B cell (primary cell): ENCODE results near the gene CTNS. TPM values are rescaled to one million over a fixed set of nuclear protein-coding genes. Genes with fewer than 3 reads are reported as not detected.

Source experiments
- ATAC-seq: fragments of 200-7000 bp; cut with Tn5 transposase; one replicate; pipeline ENCODE4 v1.10.0; 2021; ENCODE audit warnings: low read depth, mild to moderate bottlenecking, moderate number of reproducible peaks, moderate library complexity
- CTCF ChIA-PET: fragments of 350-600 bp; sonication (Branson Sonifier 250); formaldehyde crosslinking; loops from one replicate; lab custom pipeline; 2021; ENCODE audit warnings: antibody characterized with exemption, inconsistent platforms; lab: Charles Lee
- POLR2A ChIA-PET: fragments of 350-600 bp; sonication (Branson Sonifier 250); formaldehyde crosslinking; loops from one replicate; lab custom pipeline; 2021; ENCODE audit warnings: antibody characterized with exemption; lab: Charles Lee
- DNase-seq: peaks from one replicate; pipeline ENCODE4 v3.0.0; 2013
- H2AFZ ChIP-seq: 2 replicates; pipeline ENCODE4 v1.6.1; 2012; ENCODE audit warnings: mild to moderate bottlenecking, low read depth, low read length; ENCODE audit not compliant: insufficient read depth, poor library complexity, severe bottlenecking
- H3K27ac ChIP-seq, 2 donors: 1 replicate in 1 of 2; 2 replicates in 1 of 2; pipeline ENCODE4 v1.5.1; 2012 to 2013; ENCODE audit warnings: low read length in 2 of 2, mild to moderate bottlenecking in 2 of 2, moderate library complexity in 1 of 2
- H3K27me3 ChIP-seq, 4 experiments: fragments of 200-600 bp in 1 of 4; sonication (generic) in 1 of 4; replicated peaks in 1 of 4; 1 replicate in 2 of 4; 2 replicates in 2 of 4; pipeline versions ENCODE4 v1.6.1 to v1.7.0; 2013 to 2016; ENCODE audit warnings: low read length in 3 of 4, mild to moderate bottlenecking in 2 of 4, mixed read lengths in 1 of 4, moderate library complexity in 1 of 4; ENCODE audit not compliant: insufficient read depth in 4 of 4, control insufficient read depth in 3 of 4; ENCODE audit errors: control extremely low read depth in 1 of 4
- H3K36me3 ChIP-seq, 2 experiments: replicated peaks in 1 of 2; 1 replicate in 1 of 2; 2 replicates in 1 of 2; pipeline versions ENCODE4 v1.6.1 to v1.7.1; 2013; ENCODE audit warnings: low read length in 1 of 2; ENCODE audit not compliant: insufficient read depth in 2 of 2, control insufficient read depth in 1 of 2; ENCODE audit errors: control extremely low read depth in 1 of 2, extremely low read depth in 1 of 2
- H3K4me1 ChIP-seq, 2 donors: fragments of 200-600 bp in 1 of 2; sonication (generic) in 1 of 2; 1 replicate in 1 of 2; 2 replicates in 1 of 2; pipeline versions ENCODE4 v1.5.1 to v1.6.1; 2013 to 2017; ENCODE audit warnings: low read length in 2 of 2; ENCODE audit not compliant: control insufficient read depth in 2 of 2, insufficient read depth in 2 of 2
- H3K4me2 ChIP-seq: replicated peaks from 2 replicates; pipeline ENCODE3; 2012; ENCODE audit warnings: mild to moderate bottlenecking, low read depth, low read length; ENCODE audit not compliant: poor library complexity, severe bottlenecking
- H3K4me3 ChIP-seq, 5 experiments: fragments of 200-600 bp in 1 of 5; sonication (generic) in 1 of 5; 1 replicate in 3 of 5; 2 replicates in 2 of 5; pipeline versions ENCODE4 v1.5.1 to v1.7.0; 2011 to 2016; ENCODE audit warnings: low read length in 4 of 5, mild to moderate bottlenecking in 4 of 5, low read depth in 2 of 5, control low read depth in 1 of 5, moderate library complexity in 1 of 5; ENCODE audit not compliant: insufficient read depth in 1 of 5; ENCODE audit errors: control extremely low read depth in 1 of 5, extremely low read depth in 1 of 5
- H3K79me2 ChIP-seq: fragments of 200-600 bp; sonication (generic); one replicate; pipeline ENCODE4 v1.6.0; 2016; ENCODE audit warnings: low read length; ENCODE audit not compliant: control insufficient read depth, insufficient read depth
- H3K9ac ChIP-seq: fragments of 200-600 bp; sonication (generic); 2 replicates; pipeline ENCODE4 v1.6.1; 2017; ENCODE audit warnings: mild to moderate bottlenecking, low read length, moderate library complexity
- H3K9me3 ChIP-seq, 3 donors: one replicate each; pipeline versions ENCODE4 v1.6.1 to v1.7.1; 2013; ENCODE audit warnings: low read length in 2 of 3; ENCODE audit not compliant: control insufficient read depth in 2 of 3, insufficient read depth in 1 of 3; ENCODE audit errors: control extremely low read depth in 1 of 3
- H4K20me1 ChIP-seq: 2 replicates; pipeline ENCODE4 v1.6.0; 2012; ENCODE audit warnings: mild to moderate bottlenecking, low read length; ENCODE audit not compliant: insufficient read depth, control insufficient read depth, poor library complexity, severe bottlenecking
- H3K27ac Mint-ChIP-seq: one replicate; pipeline ENCODE4 v1.8.0; 2021; ENCODE audit warnings: mixed read lengths
- H3K27me3 Mint-ChIP-seq: one replicate; pipeline ENCODE4 v1.8.0; 2021; ENCODE audit warnings: mixed read lengths
- H3K4me1 Mint-ChIP-seq: one replicate; pipeline ENCODE4 v1.8.0; 2021; ENCODE audit warnings: mixed read lengths
- H3K4me3 Mint-ChIP-seq: one replicate; pipeline ENCODE4 v1.8.0; 2021; ENCODE audit warnings: mixed read lengths
- H3K9me3 Mint-ChIP-seq: one replicate; pipeline ENCODE4 v1.8.0; 2022; ENCODE audit warnings: mixed read lengths; ENCODE audit not compliant: insufficient read depth
- EZH2 ChIP-seq: IDR thresholded peaks from 2 replicates; pipeline ENCODE4 v1.6.1; 2012; ENCODE audit warnings: borderline replicate concordance, low read depth, mild to moderate bottlenecking, moderate library complexity, low read length; ENCODE audit not compliant: insufficient read depth, poor library complexity, severe bottlenecking
- whole genome bisulfite sequencing: methylation state at CpG from one replicate; pipeline ENCODE4 v1.1.5; 2013; ENCODE audit warnings: missing lambda C conversion rate; ENCODE audit not compliant: insufficient coverage; 5-methylcytosine and 5-hydroxymethylcytosine counted together
- intact Hi-C: fragments of 100-400 bp; cut with micrococcal nuclease; formaldehyde crosslinking; loops from one replicate; pipeline ENCODE4 v1.10.0; 2022
- polyA plus RNA-seq: library from polyadenylated mRNA; depleted of rRNA; stranded (reverse); fragments of >200 nt; gene quantifications from 2 replicates; pipeline ENCODE4 v1.2.3, GENCODE V29; 2012
- total RNA-seq, 2 donors: library from RNA; stranded (reverse); fragments of 120-200 nt in 1 of 2; gene quantifications; 1 replicate in 1 of 2; 2 replicates in 1 of 2; pipeline versions ENCODE4 v1.2.3 to v1.2.4, GENCODE V29; 2013 to 2022
- TF ChIP-seq, protein P1 (sequence below): fragments of 200-600 bp; IDR thresholded peaks from one replicate; pipeline ENCODE4 v1.8.0; 2022; ENCODE audit warnings: antibody characterized with exemption, mild to moderate bottlenecking

The CTNS gene
- total and polyA plus RNA-seq, 2 donors (not counting 1 experiment from before 2014, with no cell fraction given) = 11.6 to 24.7 TPM

DNA sequence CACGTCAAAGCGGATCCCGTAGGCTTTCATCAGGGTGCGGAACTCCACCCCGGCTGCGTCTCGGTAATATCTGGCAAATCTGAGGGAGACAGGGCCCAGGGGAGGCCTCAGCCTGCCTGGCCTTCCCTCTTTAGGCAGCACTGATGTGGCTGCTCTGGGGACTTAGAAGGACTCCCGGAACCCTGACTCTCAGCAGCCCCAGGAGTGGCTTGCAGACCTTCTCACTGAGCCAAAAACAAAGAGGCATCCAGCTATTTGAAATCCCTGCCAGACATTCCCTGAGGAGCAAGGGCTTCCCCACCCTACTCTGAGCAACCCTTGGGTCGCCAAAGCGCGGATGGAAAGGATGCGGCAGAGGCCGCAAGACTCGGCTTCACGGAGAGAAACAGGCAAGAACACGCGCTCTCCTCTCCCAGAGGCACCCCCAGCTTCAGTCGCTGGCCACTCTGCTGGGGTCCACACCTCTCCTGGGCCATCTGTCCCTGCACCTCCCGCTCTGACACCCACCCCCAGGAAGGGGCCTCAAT is 51.5 kb downstream of the CTNS start:
- intact Hi-C loops = no loop called here
- peak overlapping the region; percentile 41 to 58 for H3K27ac ChIP-seq
- H3K27me3 ChIP-seq = no peaks in the 10 kb centered on the region
- H3K27me3 Mint-ChIP-seq = no peaks in the 10 kb centered on the region
- peak; percentile 77 for DNase-seq
- peaks cover 65% of the 10 kb centered on the region for H4K20me1 ChIP-seq
- no peak overlapping the region for H2AFZ ChIP-seq
- peaks cover 0 to 7% (median 0%) of the 10 kb centered on the region in 3 donors for H3K9me3 ChIP-seq
- CTCF ChIA-PET = interaction anchor here (1.3 to 5.0 kb wide), 2 partner anchors 45 to 49 kb away, joined by 5 to 27 read pairs; no protein-coding TSS in a partner anchor
- peak; percentile 18 for ATAC-seq
- peak overlapping the region; percentile 31 for H3K9ac ChIP-seq
- H3K36me3 ChIP-seq = peaks cover 0 to 63% of the 10 kb centered on the region in 2 experiments
- H3K79me2 ChIP-seq = peaks cover 52% of the 10 kb centered on the region
- peak overlapping the region; percentile 83 for H3K4me3 Mint-ChIP-seq
- peaks cover 67% of the 10 kb centered on the region for H3K4me1 Mint-ChIP-seq
- peak overlapping the region in 3 of 5 experiments; percentile 24 to 37 (median 33) for H3K4me3 ChIP-seq
- WGBS = 64% methylated on average over 18 of the region's 19 CpGs
- POLR2A ChIA-PET = interaction anchor here (0.5 to 1.3 kb wide), 4 partner anchors 25 to 71 kb away, joined by 3 to 8 read pairs (median 4); no protein-coding TSS in a partner anchor
- H3K4me2 ChIP-seq = peak overlapping the region; percentile 80
- H3K9me3 Mint-ChIP-seq = no peaks in the 10 kb centered on the region
- H3K4me1 ChIP-seq = peaks cover 66 to 74% of the 10 kb centered on the region in 2 donors
- TF ChIP-seq, protein P1, sequence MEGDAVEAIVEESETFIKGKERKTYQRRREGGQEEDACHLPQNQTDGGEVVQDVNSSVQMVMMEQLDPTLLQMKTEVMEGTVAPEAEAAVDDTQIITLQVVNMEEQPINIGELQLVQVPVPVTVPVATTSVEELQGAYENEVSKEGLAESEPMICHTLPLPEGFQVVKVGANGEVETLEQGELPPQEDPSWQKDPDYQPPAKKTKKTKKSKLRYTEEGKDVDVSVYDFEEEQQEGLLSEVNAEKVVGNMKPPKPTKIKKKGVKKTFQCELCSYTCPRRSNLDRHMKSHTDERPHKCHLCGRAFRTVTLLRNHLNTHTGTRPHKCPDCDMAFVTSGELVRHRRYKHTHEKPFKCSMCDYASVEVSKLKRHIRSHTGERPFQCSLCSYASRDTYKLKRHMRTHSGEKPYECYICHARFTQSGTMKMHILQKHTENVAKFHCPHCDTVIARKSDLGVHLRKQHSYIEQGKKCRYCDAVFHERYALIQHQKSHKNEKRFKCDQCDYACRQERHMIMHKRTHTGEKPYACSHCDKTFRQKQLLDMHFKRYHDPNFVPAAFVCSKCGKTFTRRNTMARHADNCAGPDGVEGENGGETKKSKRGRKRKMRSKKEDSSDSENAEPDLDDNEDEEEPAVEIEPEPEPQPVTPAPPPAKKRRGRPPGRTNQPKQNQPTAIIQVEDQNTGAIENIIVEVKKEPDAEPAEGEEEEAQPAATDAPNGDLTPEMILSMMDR = no peak
- TF ChIP-seq EZH2 = no peak
- peak overlapping the region; percentile 96 for H3K27ac Mint-ChIP-seq

DNA sequence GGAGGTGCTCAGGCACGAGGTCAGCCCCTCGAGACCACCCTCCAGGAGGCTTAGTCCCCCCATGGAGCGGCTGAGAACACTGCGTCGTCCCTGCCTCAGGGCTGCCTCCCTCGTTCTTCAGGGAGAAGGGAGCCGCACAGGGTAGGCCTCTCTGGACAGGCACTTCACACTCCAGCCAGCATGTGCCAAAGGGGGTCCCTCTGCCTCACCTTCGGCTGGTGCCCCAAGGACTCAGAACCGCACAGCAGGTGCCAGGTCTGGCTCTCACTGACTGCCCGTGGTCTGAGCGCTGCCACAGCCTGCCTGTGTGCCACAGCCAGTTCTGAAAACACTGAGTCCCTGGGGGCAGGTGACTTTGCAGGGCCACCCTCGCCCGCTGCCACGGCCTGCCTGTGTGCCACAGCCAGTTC is 52.3 kb downstream of the CTNS start:
- Mint-ChIP-seq H3K27ac (peak overlapping the region; percentile 96), H3K27me3 (no peaks in the 10 kb centered on the region), H3K4me1 (peaks cover 66% of the 10 kb centered on the region), H3K4me3 (peak overlapping the region; percentile 83), H3K9me3 (no peaks in the 10 kb centered on the region)
- H2AFZ ChIP-seq = no peak overlapping the region
- ATAC-seq = peak; percentile 57
- CTCF ChIA-PET = interaction anchor here (0.6 to 5.0 kb wide), 3 partner anchors 23 to 49 kb away, joined by 3 to 27 read pairs (median 5); no protein-coding TSS in a partner anchor
- peaks cover 0 to 60% of the 10 kb centered on the region in 2 experiments for H3K36me3 ChIP-seq
- H3K4me2 ChIP-seq = peak overlapping the region; percentile 80
- H3K27me3 ChIP-seq = no peaks in the 10 kb centered on the region
- H3K9me3 ChIP-seq = peaks cover 0 to 4% (median 0%) of the 10 kb centered on the region in 3 donors
- POLR2A ChIA-PET = interaction anchor here (0.6 to 1.0 kb wide), 2 partner anchors 24 to 49 kb away, joined by 4 to 5 read pairs; no protein-coding TSS in a partner anchor
- peak; percentile 56 for DNase-seq
- H3K9ac ChIP-seq = peak overlapping the region; percentile 25
- intact Hi-C loops = no loop called here
- H4K20me1 ChIP-seq = peaks cover 57% of the 10 kb centered on the region
- peak overlapping the region in 3 of 5 experiments; percentile 4 to 33 (median 24) for H3K4me3 ChIP-seq
- WGBS = 67% methylated on average over 9 of the region's 14 CpGs
- TF ChIP-seq EZH2 = no peak
- TF ChIP-seq, protein P1 = no peak
- peaks cover 55% of the 10 kb centered on the region for H3K79me2 ChIP-seq
- peak overlapping the region; percentile 49 to 58 for H3K27ac ChIP-seq
- peaks cover 61 to 72% of the 10 kb centered on the region in 2 donors for H3K4me1 ChIP-seq
